HepG2 (cell line): ENCODE data around the gene SNX12. TPM values are rescaled to one million over a fixed set of nuclear protein-coding genes. Genes with fewer than 3 reads are reported as not detected.

Experiments
- ATAC-seq: fragments of 200-7000 bp; cut with Tn5 transposase; 3 replicates; pipeline ENCODE4 v1.9.1; 2020; ENCODE audit warnings: mild to moderate bottlenecking, moderate library complexity
- BruUV-seq: library from RNA; stranded (reverse); fragments of 400-500 nt; replicated peaks from 2 replicates; lab custom pipeline; 2021; lab: Mats Ljungman, UMichigan
- CTCF ChIA-PET: fragments of 300-600 bp; formaldehyde crosslinking; extraction: SDS; loops from one replicate; lab custom pipeline; 2021; ENCODE audit warnings: low total read pairs, inconsistent platforms, low intra/inter-chr PET ratio; lab: Yijun Ruan, JAX
- POLR2A ChIA-PET: fragments of 350-600 bp; sonication (Branson Sonifier 250); formaldehyde crosslinking; loops from one replicate; lab custom pipeline; 2020; ENCODE audit warnings: antibody characterized with exemption, inconsistent platforms; lab: Yijun Ruan, JAX
- DNase-seq: peaks from one replicate; pipeline ENCODE4 v3.0.0-alpha.2; 2015; ENCODE audit warnings: low spot score
- FAIRE-seq: peaks from 3 replicates; lab custom pipeline; 2011; peaks lifted over from hg19 to GRCh38; lab: Jason Lieb, UNC
- H2AFZ ChIP-seq: one replicate; pipeline ENCODE4 v1.6.1; 2011; ENCODE audit warnings: low read length, inconsistent platforms
- H3K27ac ChIP-seq: fragments of 300-600 bp; 3 replicates; pipeline ENCODE4 v1.8.0; 2011; ENCODE audit warnings: mixed run types, mild to moderate bottlenecking, mixed read lengths, low read length, inconsistent platforms; ENCODE audit not compliant: insufficient read depth; ENCODE audit errors: extremely low read length
- H3K27me3 ChIP-seq, 2 experiments: fragments of 200-600 bp in 1 of 2; 2 replicates in 1 of 2; 3 replicates in 1 of 2; pipeline versions ENCODE4 v1.6.0 to v1.8.0; 2011; ENCODE audit warnings: low read length in 2 of 2, mild to moderate bottlenecking in 2 of 2, moderate library complexity in 2 of 2, inconsistent platforms in 1 of 2; ENCODE audit not compliant: insufficient read depth in 2 of 2, control insufficient read depth in 1 of 2
- H3K36me3 ChIP-seq, 2 experiments: fragments of 200-600 bp in 1 of 2; replicated peaks in 1 of 2; 2 replicates in 1 of 2; 3 replicates in 1 of 2; pipeline versions ENCODE4 v1.5.1 to v1.8.0; 2011; ENCODE audit warnings: low read length in 2 of 2, inconsistent platforms in 1 of 2; ENCODE audit not compliant: insufficient read depth in 2 of 2, control insufficient read depth in 1 of 2
- H3K4me1 ChIP-seq: 2 replicates; pipeline ENCODE4 v1.5.1; 2012; ENCODE audit warnings: low read length, inconsistent platforms; ENCODE audit not compliant: insufficient read depth
- H3K4me2 ChIP-seq: 2 replicates; pipeline ENCODE4 v1.6.0; 2011; ENCODE audit warnings: low read depth, low read length, inconsistent platforms
- H3K4me3 ChIP-seq, 3 experiments: fragments of 200-600 bp in 1 of 3; sonication (generic), shearing (Covaris generic) in 1 of 3; replicated peaks in 1 of 3; 2 replicates each; pipeline ENCODE4 v1.5.1; 2011 to 2016; ENCODE audit warnings: low read length in 3 of 3, inconsistent platforms in 2 of 3, low read depth in 2 of 3, mild to moderate bottlenecking in 2 of 3, control low read depth in 1 of 3, mixed read lengths in 1 of 3; ENCODE audit not compliant: insufficient read depth in 1 of 3
- H3K79me2 ChIP-seq: one replicate; pipeline ENCODE4 v1.6.1; 2011; ENCODE audit warnings: low read length, inconsistent platforms; ENCODE audit not compliant: insufficient read depth
- H3K9ac ChIP-seq: 2 replicates; pipeline ENCODE4 v1.6.0; 2011; ENCODE audit warnings: mild to moderate bottlenecking, low read depth, low read length, inconsistent platforms; ENCODE audit not compliant: insufficient read depth
- H3K9me3 ChIP-seq: 2 replicates; pipeline ENCODE4 v1.5.1; 2012; ENCODE audit warnings: mild to moderate bottlenecking, low read length
- H4K20me1 ChIP-seq: 2 replicates; pipeline ENCODE4 v1.6.0; 2011; ENCODE audit warnings: inconsistent platforms, mild to moderate bottlenecking, low read length, moderate library complexity; ENCODE audit not compliant: insufficient read depth
- NFIC ChIP-seq: IDR thresholded peaks from 2 replicates; pipeline ENCODE4 v1.6.1; 2012; ENCODE audit warnings: mild to moderate bottlenecking, low read length, inconsistent platforms
- SIX1 ChIP-seq: sonication (generic); formaldehyde crosslinking; IDR thresholded peaks from 2 replicates; pipeline ENCODE4 v1.4.0; 2020; ENCODE audit warnings: missing genetic modification reagents, borderline replicate concordance
- ZC3H4 ChIP-seq: sonication (generic); formaldehyde crosslinking; IDR thresholded peaks from 2 replicates; pipeline ENCODE4 v1.4.0; 2020; ENCODE audit warnings: missing genetic modification reagents, borderline replicate concordance
- ZFP41 ChIP-seq: sonication (generic); formaldehyde crosslinking; IDR thresholded peaks from 2 replicates; pipeline ENCODE4 v1.4.0; 2020; ENCODE audit warnings: mild to moderate bottlenecking, missing genetic modification reagents, borderline replicate concordance
- ZFP90 ChIP-seq: sonication (generic); formaldehyde crosslinking; IDR thresholded peaks from 2 replicates; pipeline ENCODE4 v1.8.0; 2022; ENCODE audit warnings: missing genetic modification reagents, mild to moderate bottlenecking, inconsistent platforms, borderline replicate concordance
- ZNF124 ChIP-seq: sonication (generic); formaldehyde crosslinking; IDR thresholded peaks from 2 replicates; pipeline ENCODE4 v1.4.0; 2020; ENCODE audit warnings: missing genetic modification reagents
- ZNF644 ChIP-seq: IDR thresholded peaks from 2 replicates; pipeline ENCODE4 v1.6.1; 2016; ENCODE audit warnings: low read depth
- ZNF772 ChIP-seq: sonication (generic); formaldehyde crosslinking; IDR thresholded peaks from 2 replicates; pipeline ENCODE4 v1.5.0; 2020; ENCODE audit warnings: mild to moderate bottlenecking, missing genetic modification reagents
- WGBS: methylation state at CpG from one replicate; pipeline ENCODE4 v1.1.6; 2017; ENCODE audit warnings: low lambda C conversion rate; 5-methylcytosine and 5-hydroxymethylcytosine counted together
- in situ Hi-C: cut with HindIII; loops from 2 replicates; pipeline ENCODE4 v1.10.0; 2017; ENCODE audit warnings: low pct_unique_long_range_greater_than_20kb; ENCODE audit not compliant: extremely low pct_ligation_motif_present
- intact Hi-C: fragments of 100-400 bp; cut with micrococcal nuclease; formaldehyde crosslinking; loops from one replicate; pipeline ENCODE4 v1.10.0; 2022; ENCODE audit not compliant: unreplicated experiment
- polyA plus RNA-seq, 8 experiments: library from polyadenylated mRNA; depleted of rRNA in 3 of 8; stranded (reverse) in 7 of 8; unstranded in 1 of 8; fragments of >200 nt; fragmentation: Illumina TruSeq in 4 of 8; extraction: Trizol in 4 of 8; gene quantifications; 2 replicates each; pipeline versions ENCODE4 v1.2.1 to v1.2.3, GENCODE V29; 2011 to 2016; ENCODE audit warnings: low read depth in 4 of 8, missing spikeins in 1 of 8, mixed read lengths in 1 of 8; ENCODE audit not compliant: insufficient read depth in 1 of 8
- total RNA-seq, 5 experiments: library from RNA; depleted of rRNA; stranded (reverse); fragments of >200 nt; fragmentation: Illumina TruSeq; extraction: Trizol; gene quantifications; 2 replicates each; pipeline ENCODE4 v1.2.3, GENCODE V29; 2016; ENCODE audit warnings: low read depth in 1 of 5
- TF ChIP-seq, protein P1 (sequence below): sonication (generic); formaldehyde crosslinking; IDR thresholded peaks from 2 replicates; pipeline ENCODE4 v1.5.0; 2020; ENCODE audit warnings: missing genetic modification reagents
- TF ChIP-seq, protein P2 (sequence below), 2 experiments: fragments of 450-650 bp in 1 of 2; sonication (generic) in 1 of 2; formaldehyde crosslinking in 1 of 2; IDR thresholded peaks; 2 replicates each; pipeline versions ENCODE4 v1.6.1 to v1.8.0; 2016 to 2022; ENCODE audit warnings: antibody characterized with exemption in 1 of 2, mild to moderate bottlenecking in 1 of 2, missing genetic modification reagents in 1 of 2
- TF ChIP-seq, protein P3 (sequence below): sonication (generic); formaldehyde crosslinking; IDR thresholded peaks from 2 replicates; pipeline ENCODE4 v1.5.0; 2020; ENCODE audit warnings: mild to moderate bottlenecking, missing genetic modification reagents

SNX12 gene
- total and polyA plus RNA-seq, 2 of the 13 experiments (the other 11 are each of a cell fraction or from before 2014, with no cell fraction given) = 30.3 to 42.2 TPM

DNA sequence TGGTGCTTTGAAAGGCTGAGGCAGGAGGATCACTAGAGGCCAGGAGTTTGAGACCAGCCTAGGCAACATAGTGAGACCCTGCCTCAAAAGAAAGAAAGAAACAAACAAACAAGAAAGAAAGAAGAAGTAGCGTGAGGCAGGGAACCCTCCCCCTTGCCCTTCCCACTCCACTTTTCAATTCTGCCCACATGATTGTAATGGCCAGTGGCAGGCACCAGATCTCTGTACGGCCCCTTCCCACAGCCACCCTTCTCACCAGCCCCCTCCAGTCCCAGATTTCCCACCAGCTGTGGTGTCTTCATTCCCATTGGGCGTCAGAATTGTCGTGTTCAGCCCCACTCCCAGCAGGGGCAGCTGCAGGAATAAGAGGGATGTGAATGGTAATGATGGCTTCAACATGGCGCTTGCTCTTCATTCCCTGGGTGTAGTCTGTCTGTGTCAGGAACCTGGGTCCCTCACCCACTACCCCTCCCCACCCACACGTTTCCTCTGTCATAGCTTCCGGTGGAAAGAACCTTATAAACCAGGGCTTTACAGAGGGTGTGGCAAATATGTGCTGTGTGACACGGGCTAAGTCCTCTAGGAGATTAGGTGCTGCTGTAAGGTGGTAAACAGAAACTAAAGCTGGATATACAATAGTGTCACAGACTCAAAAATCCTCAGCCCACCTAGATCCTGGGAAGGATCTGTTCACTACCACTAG is 43.2 kb upstream of the SNX12 start, which contains the start of gene IL2RG:
TSS of gene IL2RG (minus strand) at position 437 of the 703 bp plus-strand sequence. CDS start at position 399, 38 bp downstream.
- DNase-seq = no peak
- Histone ChIP-seq H3K4me3 (no peak within 1 kb of the TSS), H3K27me3 (no peaks in the 10 kb centered on the region), H4K20me1 (no peaks in the 10 kb centered on the region), H3K9me3 (no peaks in the 10 kb centered on the region), H3K27ac (no peak within 1 kb of the TSS), H3K4me2 (peak within 1 kb of the TSS; percentile 32; the same call in 1 of the 2 replicates), H3K79me2 (no peaks in the 10 kb centered on the region), H3K9ac (no peak within 1 kb of the TSS), H3K36me3 (no peaks in the 10 kb centered on the region), H3K4me1 (no peaks in the 10 kb centered on the region), H2AFZ (no peak within 1 kb of the TSS)
- 28% methylated on average over 7 of the region's 8 CpGs for WGBS
- ATAC-seq = no peak
- POLR2A ChIA-PET = no interaction called here
- no TSS peak for BruUV-seq
- intact Hi-C loops = no loop called here
- in situ Hi-C loops = no loop called here
- CTCF ChIA-PET = no interaction called here
- no peak for FAIRE-seq
- TF ChIP-seq, protein P1, sequence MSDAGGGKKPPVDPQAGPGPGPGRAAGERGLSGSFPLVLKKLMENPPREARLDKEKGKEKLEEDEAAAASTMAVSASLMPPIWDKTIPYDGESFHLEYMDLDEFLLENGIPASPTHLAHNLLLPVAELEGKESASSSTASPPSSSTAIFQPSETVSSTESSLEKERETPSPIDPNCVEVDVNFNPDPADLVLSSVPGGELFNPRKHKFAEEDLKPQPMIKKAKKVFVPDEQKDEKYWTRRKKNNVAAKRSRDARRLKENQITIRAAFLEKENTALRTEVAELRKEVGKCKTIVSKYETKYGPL = no peak
- TF ChIP-seq, protein P2, sequence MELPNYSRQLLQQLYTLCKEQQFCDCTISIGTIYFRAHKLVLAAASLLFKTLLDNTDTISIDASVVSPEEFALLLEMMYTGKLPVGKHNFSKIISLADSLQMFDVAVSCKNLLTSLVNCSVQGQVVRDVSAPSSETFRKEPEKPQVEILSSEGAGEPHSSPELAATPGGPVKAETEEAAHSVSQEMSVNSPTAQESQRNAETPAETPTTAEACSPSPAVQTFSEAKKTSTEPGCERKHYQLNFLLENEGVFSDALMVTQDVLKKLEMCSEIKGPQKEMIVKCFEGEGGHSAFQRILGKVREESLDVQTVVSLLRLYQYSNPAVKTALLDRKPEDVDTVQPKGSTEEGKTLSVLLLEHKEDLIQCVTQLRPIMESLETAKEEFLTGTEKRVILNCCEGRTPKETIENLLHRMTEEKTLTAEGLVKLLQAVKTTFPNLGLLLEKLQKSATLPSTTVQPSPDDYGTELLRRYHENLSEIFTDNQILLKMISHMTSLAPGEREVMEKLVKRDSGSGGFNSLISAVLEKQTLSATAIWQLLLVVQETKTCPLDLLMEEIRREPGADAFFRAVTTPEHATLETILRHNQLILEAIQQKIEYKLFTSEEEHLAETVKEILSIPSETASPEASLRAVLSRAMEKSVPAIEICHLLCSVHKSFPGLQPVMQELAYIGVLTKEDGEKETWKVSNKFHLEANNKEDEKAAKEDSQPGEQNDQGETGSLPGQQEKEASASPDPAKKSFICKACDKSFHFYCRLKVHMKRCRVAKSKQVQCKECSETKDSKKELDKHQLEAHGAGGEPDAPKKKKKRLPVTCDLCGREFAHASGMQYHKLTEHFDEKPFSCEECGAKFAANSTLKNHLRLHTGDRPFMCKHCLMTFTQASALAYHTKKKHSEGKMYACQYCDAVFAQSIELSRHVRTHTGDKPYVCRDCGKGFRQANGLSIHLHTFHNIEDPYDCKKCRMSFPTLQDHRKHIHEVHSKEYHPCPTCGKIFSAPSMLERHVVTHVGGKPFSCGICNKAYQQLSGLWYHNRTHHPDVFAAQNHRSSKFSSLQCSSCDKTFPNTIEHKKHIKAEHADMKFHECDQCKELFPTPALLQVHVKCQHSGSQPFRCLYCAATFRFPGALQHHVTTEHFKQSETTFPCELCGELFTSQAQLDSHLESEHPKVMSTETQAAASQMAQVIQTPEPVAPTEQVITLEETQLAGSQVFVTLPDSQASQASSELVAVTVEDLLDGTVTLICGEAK (IDR thresholded peaks at IDR 0.05) = no peak
- TF ChIP-seq, protein P2 (CRISPR knock-in tag; IDR thresholded peaks at IDR 0.05) = no peak
- no peak for TF ChIP-seq NFIC
- no peak for TF ChIP-seq ZNF644 (CRISPR knock-in tag)
- TF ChIP-seq ZC3H4 = no peak
- TF ChIP-seq ZFP41 (CRISPR knock-in tag) = no peak
- TF ChIP-seq ZFP90 (CRISPR knock-in tag) = no peak
- no peak for TF ChIP-seq ZNF124 (CRISPR knock-in tag)
- TF ChIP-seq, protein P3, sequence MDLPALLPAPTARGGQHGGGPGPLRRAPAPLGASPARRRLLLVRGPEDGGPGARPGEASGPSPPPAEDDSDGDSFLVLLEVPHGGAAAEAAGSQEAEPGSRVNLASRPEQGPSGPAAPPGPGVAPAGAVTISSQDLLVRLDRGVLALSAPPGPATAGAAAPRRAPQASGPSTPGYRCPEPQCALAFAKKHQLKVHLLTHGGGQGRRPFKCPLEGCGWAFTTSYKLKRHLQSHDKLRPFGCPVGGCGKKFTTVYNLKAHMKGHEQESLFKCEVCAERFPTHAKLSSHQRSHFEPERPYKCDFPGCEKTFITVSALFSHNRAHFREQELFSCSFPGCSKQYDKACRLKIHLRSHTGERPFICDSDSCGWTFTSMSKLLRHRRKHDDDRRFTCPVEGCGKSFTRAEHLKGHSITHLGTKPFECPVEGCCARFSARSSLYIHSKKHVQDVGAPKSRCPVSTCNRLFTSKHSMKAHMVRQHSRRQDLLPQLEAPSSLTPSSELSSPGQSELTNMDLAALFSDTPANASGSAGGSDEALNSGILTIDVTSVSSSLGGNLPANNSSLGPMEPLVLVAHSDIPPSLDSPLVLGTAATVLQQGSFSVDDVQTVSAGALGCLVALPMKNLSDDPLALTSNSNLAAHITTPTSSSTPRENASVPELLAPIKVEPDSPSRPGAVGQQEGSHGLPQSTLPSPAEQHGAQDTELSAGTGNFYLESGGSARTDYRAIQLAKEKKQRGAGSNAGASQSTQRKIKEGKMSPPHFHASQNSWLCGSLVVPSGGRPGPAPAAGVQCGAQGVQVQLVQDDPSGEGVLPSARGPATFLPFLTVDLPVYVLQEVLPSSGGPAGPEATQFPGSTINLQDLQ (CRISPR knock-in tag) = no peak
- no peak for TF ChIP-seq SIX1 (CRISPR knock-in tag)
- TF ChIP-seq ZNF772 = no peak
